GM23248 (cell line): Measurements from ENCODE around the gene ZMYM1. TPM values are rescaled to one million over a fixed set of nuclear protein-coding genes. Genes with fewer than 3 reads are reported as not detected.

Experiments used
- DNase-seq: peaks from one replicate; pipeline ENCODE4 v3.0.0-alpha.2; 2015
- H2AFZ ChIP-seq: fragments of 200-600 bp; sonication (generic); 2 replicates; pipeline ENCODE4 v1.6.1; 2016; ENCODE audit warnings: antibody characterized with exemption
- H3F3A ChIP-seq: fragments of 200-600 bp; sonication (generic); 2 replicates; pipeline ENCODE4 v1.6.1; 2016; ENCODE audit warnings: mild to moderate bottlenecking, antibody characterized with exemption, mixed run types; ENCODE audit not compliant: insufficient read depth
- H3K27ac ChIP-seq: fragments of 200-600 bp; sonication (generic); 2 replicates; pipeline ENCODE4 v1.5.1; 2016; ENCODE audit warnings: mild to moderate bottlenecking
- H3K27me3 ChIP-seq: fragments of 200-600 bp; sonication (generic); replicated peaks from 2 replicates; pipeline ENCODE4 v1.6.1; 2016; ENCODE audit warnings: mild to moderate bottlenecking; ENCODE audit not compliant: insufficient read depth
- H3K36me3 ChIP-seq: fragments of 200-600 bp; sonication (generic); 2 replicates; pipeline ENCODE4 v1.6.1; 2016; ENCODE audit warnings: low read depth, mild to moderate bottlenecking
- H3K4me1 ChIP-seq: fragments of 200-600 bp; sonication (generic); 2 replicates; pipeline ENCODE4 v1.6.1; 2016; ENCODE audit warnings: mild to moderate bottlenecking; ENCODE audit not compliant: insufficient read depth
- H3K4me2 ChIP-seq: fragments of 200-600 bp; sonication (generic); one replicate; pipeline ENCODE4 v1.6.1; 2016; ENCODE audit warnings: mild to moderate bottlenecking; ENCODE audit not compliant: unreplicated experiment
- H3K4me3 ChIP-seq: fragments of 200-600 bp; sonication (generic); 2 replicates; pipeline ENCODE4 v1.5.1; 2016; ENCODE audit warnings: mild to moderate bottlenecking
- H3K79me2 ChIP-seq: fragments of 200-600 bp; sonication (generic); 2 replicates; pipeline ENCODE4 v1.6.1; 2016; ENCODE audit warnings: mild to moderate bottlenecking; ENCODE audit not compliant: insufficient read depth
- H3K9ac ChIP-seq: fragments of 200-600 bp; sonication (generic); 2 replicates; pipeline ENCODE4 v1.6.1; 2016; ENCODE audit warnings: mild to moderate bottlenecking
- H3K9me2 ChIP-seq: fragments of 200-600 bp; sonication (generic); 2 replicates; pipeline ENCODE4 v1.6.1; 2016; ENCODE audit warnings: mixed run types, mild to moderate bottlenecking, moderate library complexity; ENCODE audit not compliant: insufficient read depth
- H3K9me3 ChIP-seq: fragments of 200-600 bp; sonication (generic); one replicate; pipeline ENCODE4 v1.6.1; 2017; ENCODE audit warnings: low read depth
- H4K20me1 ChIP-seq: fragments of 200-600 bp; sonication (generic); 2 replicates; pipeline ENCODE4 v1.6.0; 2016; ENCODE audit not compliant: insufficient read depth
- EZH2 ChIP-seq: fragments of 200-600 bp; sonication (generic); IDR thresholded peaks from 2 replicates; pipeline ENCODE4 v1.6.1; 2018; ENCODE audit warnings: antibody characterized with exemption, mild to moderate bottlenecking; ENCODE audit not compliant: insufficient read depth, poor library complexity, severe bottlenecking
- EZH2phosphoT487 ChIP-seq: fragments of 200-600 bp; sonication (generic); IDR thresholded peaks from 2 replicates; pipeline ENCODE4 v1.6.1; 2018; ENCODE audit warnings: antibody characterized with exemption, moderate library complexity, mild to moderate bottlenecking, low read depth; ENCODE audit not compliant: insufficient read depth
- WGBS, 2 experiments: methylation state at CpG; one replicate each; pipeline ENCODE4 v1.1.6; 2015 to 2017; ENCODE audit warnings: low lambda C conversion rate in 2 of 2, low coverage in 1 of 2; ENCODE audit errors: missing lambda C conversion rate in 2 of 2; 5-methylcytosine and 5-hydroxymethylcytosine counted together
- in situ Hi-C: fragments of 300-500 bp; cut with MboI; formaldehyde crosslinking; loops from 2 replicates; pipeline ENCODE4 v1.15.0; 2020
- polyA plus RNA-seq: library from polyadenylated mRNA; unstranded; fragments of >200 nt; fragmentation: Nextera tagmentation; extraction: Ambion mirVana; gene quantifications from 2 replicates; pipeline ENCODE4 v1.2.1, GENCODE V29; 2016
- total RNA-seq: library from RNA; depleted of rRNA; stranded (reverse); fragments of >200 nt; shearing (Covaris generic); gene quantifications from 2 replicates; pipeline ENCODE4 v1.2.3, GENCODE V29; 2014

ZMYM1 gene
- total and polyA plus RNA-seq, 2 experiments from 2014 or later, result 9.7 to 13.6 TPM

GRCh38 chr1:35043498-35043897, 35.7 kb upstream of the ZMYM1 start:
- H2AFZ ChIP-seq, result no peak overlapping the region
- WGBS, 2 experiments, result 76 to 79% methylated on average over 3 of the region's 3 CpGs

GRCh38 chr1:35044431-35044830, 34.8 kb upstream of the ZMYM1 start:
- Histone ChIP-seq H3K9ac (no peak overlapping the region), H2AFZ (no peak overlapping the region), H3K4me2 (no peak overlapping the region), H3K9me2 (no peaks in the 10 kb centered on the region), H3K79me2 (no peaks in the 10 kb centered on the region), H3K4me3 (no peak overlapping the region), H3K27ac (no peak overlapping the region), H3F3A (peaks cover 19% of the 10 kb centered on the region), H3K36me3 (no peaks in the 10 kb centered on the region), H3K4me1 (peaks cover 15% of the 10 kb centered on the region), H3K9me3 (no peaks in the 10 kb centered on the region), H4K20me1 (no peaks in the 10 kb centered on the region), H3K27me3 (no peaks in the 10 kb centered on the region)
- no peak for DNase-seq
- TF ChIP-seq EZH2phosphoT487 (no peak), EZH2 (no peak)
- WGBS, 2 experiments, result 23 to 25% methylated on average over 1 of the region's 1 CpG
- in situ Hi-C loops, result no loop called here

More at GRCh38 chr1:35043498-35043897, 35.7 kb upstream of the ZMYM1 start:
- Histone ChIP-seq H3K79me2 (no peaks in the 10 kb centered on the region), H3K27ac (no peak overlapping the region), H3K36me3 (no peaks in the 10 kb centered on the region), H3K4me3 (no peak overlapping the region), H3K9ac (no peak overlapping the region), H3K4me2 (no peak overlapping the region), H3K9me3 (no peaks in the 10 kb centered on the region), H3K4me1 (peaks cover 15% of the 10 kb centered on the region), H4K20me1 (no peaks in the 10 kb centered on the region), H3K27me3 (no peaks in the 10 kb centered on the region), H3K9me2 (no peaks in the 10 kb centered on the region), H3F3A (peaks cover 19% of the 10 kb centered on the region)
- no peak for DNase-seq
- no peak for TF ChIP-seq EZH2
- no peak for TF ChIP-seq EZH2phosphoT487
- in situ Hi-C loops, result no loop called here

- Histone ChIP-seq H3K4me3 (no peak overlapping the region), H3K4me1 (peaks cover 15% of the 10 kb centered on the region), H3F3A (peaks cover 19% of the 10 kb centered on the region), H3K36me3 (no peaks in the 10 kb centered on the region), H3K79me2 (no peaks in the 10 kb centered on the region), H3K4me2 (no peak overlapping the region), H3K27ac (peak overlapping the region; percentile 70), H3K27me3 (no peaks in the 10 kb centered on the region), H3K9me3 (no peaks in the 10 kb centered on the region), H3K9me2 (no peaks in the 10 kb centered on the region), H2AFZ (0 out of 2 replicates have a peak overlapping the region, but pooled peaks have one; percentile 7), H4K20me1 (no peaks in the 10 kb centered on the region), H3K9ac (peak overlapping the region; percentile 39; the same call in 1 of the 2 replicates)
- WGBS, 2 experiments, result 73 to 76% methylated on average over 5 of the region's 5 CpGs
- no peak for DNase-seq
- no peak for TF ChIP-seq EZH2
- no peak for TF ChIP-seq EZH2phosphoT487
- in situ Hi-C loops, result no loop called here
These were observed 32.5 kb upstream of the ZMYM1 start for GRCh38 chr1:35046730-35047129.

- Histone ChIP-seq H3K27me3 (no peaks in the 10 kb centered on the region), H3K9me3 (no peaks in the 10 kb centered on the region), H3K36me3 (no peaks in the 10 kb centered on the region), H2AFZ (0 out of 2 replicates have a peak overlapping the region, but pooled peaks have one; percentile 7), H3K79me2 (no peaks in the 10 kb centered on the region), H3K27ac (peak overlapping the region; percentile 70), H3K4me1 (peaks cover 15% of the 10 kb centered on the region), H3K9ac (peak overlapping the region; percentile 39; the same call in 1 of the 2 replicates), H4K20me1 (no peaks in the 10 kb centered on the region), H3K4me3 (no peak overlapping the region), H3K4me2 (peak overlapping the region; percentile 60), H3K9me2 (no peaks in the 10 kb centered on the region), H3F3A (peaks cover 19% of the 10 kb centered on the region)
- WGBS, 2 experiments, result 0 to 5% methylated on average over 2 of the region's 2 CpGs
- DNase-seq, result peak; percentile 94
- in situ Hi-C loops, result no loop called here
- TF ChIP-seq EZH2, result no peak
- no peak for TF ChIP-seq EZH2phosphoT487
These were observed 31.9 kb upstream of the ZMYM1 start for GRCh38 chr1:35047188-35047858.
